Kasumi-1 (cell line): ENCODE results near the gene JUP.
"Not testable (repeated sequence)": the region's sequence is repeated elsewhere in the genome, so short reads cannot be mapped to it uniquely, and the experiment has no call there.

Experiments
- DNase-seq, 2 experiments: peaks; one replicate each; lab custom pipeline; 2025; lab: John Stamatoyannopoulos, UW

Gene JUP

GRCh38 chr17:41781404-41782110, 5.0 kb downstream of the JUP start:
- DNase-seq: no peak

DNA sequence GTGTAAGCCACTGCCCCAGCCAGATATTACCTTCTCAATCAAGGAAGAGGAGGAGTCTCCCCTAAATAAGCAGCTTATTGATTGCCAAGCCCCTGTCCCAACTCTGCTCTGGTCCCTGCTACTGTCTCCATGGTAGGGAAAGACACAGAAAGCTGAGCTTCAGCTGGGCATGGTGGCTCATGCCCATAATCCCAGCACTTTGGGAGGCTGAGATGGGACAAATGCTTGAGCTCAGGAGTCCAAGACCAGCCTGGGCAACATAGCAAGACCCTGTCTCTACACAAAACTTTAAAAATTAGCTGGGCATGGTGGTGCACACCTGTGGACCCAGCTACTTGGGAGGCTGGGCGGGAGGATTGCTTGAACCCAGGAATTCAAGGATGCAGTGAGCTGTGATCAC, 6.6 kb downstream of the JUP start:
- no peak for DNase-seq

DNA sequence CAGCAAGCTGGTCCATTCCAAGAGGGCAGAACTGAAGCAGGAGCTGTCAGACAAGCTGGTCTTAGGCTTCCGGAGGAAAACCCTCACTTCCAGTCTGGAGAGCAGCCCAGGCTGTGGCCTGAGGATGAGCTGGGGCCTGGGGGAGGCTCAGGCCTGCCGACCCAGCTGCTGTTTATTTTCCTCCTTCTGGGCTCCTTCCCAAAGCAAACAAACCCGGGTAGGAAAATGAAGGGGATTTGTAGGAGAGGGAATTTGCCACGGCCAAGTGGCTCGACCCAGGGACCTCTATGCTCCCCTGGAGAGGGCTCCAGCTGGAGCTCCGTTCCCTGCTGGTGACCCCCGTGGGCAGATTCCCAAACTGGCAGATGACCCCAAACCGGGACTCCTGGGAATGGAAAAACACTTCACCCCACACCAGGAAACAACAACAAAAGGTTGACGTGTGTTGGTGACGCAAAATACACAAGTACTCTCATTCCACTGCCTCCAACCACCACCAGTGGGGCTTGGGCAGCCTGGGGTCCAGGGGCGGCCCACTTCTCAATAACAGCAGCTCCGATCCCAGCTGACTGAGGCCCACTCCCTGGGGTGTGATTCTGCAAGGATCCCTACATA, 8.8 kb downstream of the JUP start:
- DNase-seq: peak; percentile 91 to 92

DNA sequence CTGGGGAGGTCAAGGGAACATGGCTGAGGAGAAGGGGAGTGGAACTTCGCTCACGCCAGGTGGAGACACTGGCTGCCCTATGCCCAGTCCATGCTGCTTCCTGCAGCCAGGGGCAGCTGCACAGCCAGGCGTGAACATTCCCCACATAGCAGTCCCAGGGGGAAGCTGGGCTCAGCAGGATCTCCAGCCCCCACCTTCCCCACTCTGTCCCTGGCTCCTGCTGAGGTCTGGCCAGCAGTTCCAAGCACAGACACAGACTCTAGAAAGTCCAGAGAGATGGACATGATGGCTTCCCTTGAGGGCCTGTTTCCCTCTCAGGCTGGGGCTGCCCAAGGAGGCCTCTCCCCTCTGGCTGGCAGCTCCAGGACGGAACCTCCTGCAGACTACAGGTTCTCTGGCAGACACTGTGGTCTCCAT, 9.3 kb downstream of the JUP start:
- DNase-seq: no peak

DNA sequence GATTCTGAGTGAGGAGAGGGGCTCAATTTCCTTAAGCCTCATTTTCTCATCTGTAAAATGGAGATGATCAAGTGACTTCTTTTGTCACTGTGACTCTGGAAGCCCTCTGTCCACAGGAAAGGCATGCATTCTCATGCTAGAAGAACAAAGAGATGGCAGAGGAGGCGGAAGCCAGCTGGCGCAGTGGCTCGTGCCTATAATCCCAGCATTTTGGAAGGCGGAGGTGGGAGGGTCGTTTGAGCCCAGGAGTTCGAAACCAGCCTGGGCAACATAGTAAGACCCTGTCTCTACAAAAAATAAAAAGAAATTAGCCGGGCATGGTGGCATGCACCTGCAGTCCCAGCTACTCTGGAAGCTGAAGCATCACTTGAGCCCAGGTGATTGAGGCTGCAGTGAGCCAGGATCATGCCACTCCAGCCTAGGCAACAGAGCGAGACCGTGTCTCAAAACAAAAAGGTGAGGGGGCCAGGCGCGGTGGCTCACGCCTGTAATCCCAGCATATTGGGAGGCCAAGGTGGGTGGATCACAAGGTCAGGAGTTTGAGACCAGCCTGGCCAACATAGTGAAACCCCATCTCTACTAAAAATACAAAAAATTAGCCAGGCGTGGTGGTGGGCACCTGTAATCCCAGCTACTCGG, 10.1 kb downstream of the JUP start:
- not testable (repeated sequence) for DNase-seq

DNA sequence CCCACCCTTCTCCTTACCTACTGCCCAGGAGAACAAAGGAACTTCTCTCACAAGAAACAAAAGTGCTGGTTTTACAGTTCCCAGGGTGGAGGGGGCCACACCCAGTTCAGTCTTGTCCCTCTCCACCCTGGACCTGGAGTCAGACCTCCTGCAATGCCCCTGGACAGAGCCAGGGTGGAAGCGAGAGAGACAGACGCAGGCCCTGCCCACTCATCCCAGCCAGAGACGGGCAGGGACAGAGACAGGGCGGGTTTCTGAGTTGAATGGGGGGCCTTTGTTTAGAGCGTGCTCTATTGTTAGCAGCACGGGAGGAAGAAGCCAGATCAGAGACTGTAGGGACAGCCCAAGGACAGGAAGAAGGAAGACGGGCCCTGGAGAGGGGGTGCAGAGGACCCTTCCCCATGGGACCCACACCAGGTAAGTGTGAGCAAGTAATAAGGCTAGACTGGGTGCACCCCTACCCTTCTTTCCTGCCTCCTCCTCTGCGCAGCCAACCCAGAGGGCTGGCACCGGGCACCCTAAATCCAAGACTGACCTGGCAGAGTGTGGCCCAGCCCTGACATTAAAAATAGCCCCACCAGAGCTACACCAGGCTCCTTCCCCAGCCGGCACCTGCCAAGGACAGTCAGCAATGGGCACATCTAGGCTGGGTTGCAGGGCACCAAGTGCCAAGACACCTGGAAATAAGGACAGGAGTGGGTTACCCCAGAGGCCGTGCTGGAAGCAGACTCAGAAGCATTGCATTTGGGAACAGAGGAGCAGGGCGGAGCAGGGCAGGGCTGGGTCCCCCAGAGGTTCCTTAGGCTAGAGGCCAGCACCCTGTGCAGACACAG, 10.9 kb downstream of the JUP start:
- DNase-seq: no peak

DNA sequence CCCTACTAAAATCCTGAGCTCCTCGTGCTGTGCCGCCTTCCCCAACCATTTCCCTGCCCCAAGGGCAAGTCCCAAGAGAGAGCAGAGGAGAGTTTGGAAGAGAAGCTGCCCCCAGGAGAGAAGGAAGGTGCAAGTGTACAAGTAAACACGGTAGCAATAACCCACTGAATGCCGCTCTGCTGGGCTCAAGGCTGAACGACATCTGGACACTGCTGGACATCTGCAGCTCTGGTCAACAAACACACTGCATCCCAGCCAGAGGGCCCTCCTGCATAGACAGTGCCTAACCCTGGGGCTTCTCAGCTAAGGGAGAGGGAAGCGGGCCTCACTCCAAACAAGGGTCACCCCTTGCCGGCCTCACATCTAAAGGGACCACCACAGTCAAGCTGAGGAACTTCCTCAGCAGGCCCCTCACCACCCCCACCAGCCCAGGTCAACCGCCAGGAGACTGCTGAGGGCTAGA, 12.7 kb downstream of the JUP start:
- DNase-seq: no peak

GRCh38 chr17:41773190-41773588, 13.3 kb downstream of the JUP start:
- DNase-seq: peak; percentile 20 to 27

GRCh38 chr17:41772586-41773189, 13.8 kb downstream of the JUP start:
- DNase-seq: no peak

DNA sequence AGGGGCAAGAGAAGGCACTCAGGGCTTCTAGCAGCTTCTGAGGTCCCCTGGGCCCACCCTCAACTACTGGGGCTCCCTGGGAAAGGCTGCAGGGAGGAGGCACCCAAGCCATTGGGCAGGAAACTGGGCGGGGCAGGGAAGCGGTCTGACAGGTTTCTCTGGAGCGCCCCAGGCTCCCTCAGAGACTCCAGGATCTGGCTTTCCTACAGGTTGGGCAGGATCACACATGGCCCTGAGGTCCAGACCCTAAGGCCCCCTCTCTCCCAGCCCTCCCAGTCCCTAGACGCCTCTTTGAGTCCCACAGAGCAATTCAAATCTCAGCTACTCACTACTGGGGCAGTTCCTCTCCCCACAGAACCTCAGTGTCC, 14.3 kb downstream of the JUP start:
- DNase-seq: no peak

DNA sequence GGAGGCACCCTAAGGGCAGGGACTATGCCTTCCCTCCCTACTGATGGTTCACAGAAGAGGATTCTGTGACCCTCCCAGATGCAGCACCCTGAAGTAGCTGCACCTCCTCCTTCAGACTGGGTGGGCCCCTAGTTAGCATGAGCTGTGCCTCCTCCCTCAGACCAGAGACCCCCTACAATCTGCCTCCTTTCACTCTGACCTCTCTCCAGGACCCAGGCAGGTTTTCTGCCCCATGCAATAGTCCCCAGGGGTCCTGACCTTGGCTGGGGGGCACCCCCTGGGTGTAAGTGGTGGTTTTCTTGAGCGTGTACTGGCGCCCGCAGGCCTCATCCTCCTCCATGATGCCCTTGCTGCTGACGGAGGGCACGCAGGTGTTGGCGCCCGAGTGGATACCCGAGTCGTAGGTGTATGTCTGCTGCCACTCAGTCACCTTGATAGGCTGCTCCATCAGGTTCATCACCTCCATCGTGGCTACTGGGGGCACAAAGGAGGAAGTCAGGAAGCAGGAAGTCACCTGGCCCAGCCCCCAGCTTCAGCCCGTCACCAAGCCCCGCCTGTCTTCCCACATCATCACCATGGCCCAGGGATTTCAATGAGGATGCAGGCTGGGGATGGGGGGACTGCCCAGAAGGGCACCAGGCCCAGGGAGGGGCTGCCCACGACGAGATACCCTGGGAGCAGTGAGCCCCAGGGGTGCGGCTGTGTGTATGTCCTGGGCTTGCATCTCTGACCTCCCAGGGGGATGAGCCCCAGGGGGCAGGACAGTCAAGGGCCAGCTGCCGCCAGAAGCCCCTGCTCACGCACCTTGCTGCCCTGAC, 14.9 kb downstream of the JUP start:
- DNase-seq: no peak

GRCh38 chr17:41769985-41770384, 16.5 kb downstream of the JUP start:
- no peak for DNase-seq

DNA sequence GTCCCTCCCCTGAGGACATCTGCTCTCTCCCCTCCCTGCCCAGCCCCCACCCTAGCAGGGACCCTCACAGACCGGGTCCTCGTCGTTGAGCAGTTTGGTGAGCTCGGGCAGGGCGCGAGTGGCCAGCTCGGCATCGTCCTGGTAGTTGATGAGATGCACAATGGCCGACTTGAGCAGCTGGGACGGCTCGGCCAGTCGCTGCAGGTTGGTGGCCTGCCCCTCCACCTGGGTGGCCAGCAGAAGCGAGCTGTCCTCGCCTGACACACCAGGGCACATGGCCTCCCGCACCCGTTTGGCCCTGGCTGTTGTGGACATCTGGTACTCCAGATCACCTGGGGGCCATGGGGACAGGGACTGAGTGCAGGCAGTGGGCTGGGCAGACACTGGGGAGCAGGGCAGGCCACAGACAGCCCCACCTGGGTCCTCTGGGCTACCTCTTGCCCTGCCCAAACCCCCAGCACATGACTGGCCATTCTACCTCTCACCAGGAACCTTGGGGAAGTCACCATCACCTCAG, 17.1 kb downstream of the JUP start:
- no peak for DNase-seq

GRCh38 chr17:41768682-41769288, 17.7 kb downstream of the JUP start:
- DNase-seq: no peak

DNA sequence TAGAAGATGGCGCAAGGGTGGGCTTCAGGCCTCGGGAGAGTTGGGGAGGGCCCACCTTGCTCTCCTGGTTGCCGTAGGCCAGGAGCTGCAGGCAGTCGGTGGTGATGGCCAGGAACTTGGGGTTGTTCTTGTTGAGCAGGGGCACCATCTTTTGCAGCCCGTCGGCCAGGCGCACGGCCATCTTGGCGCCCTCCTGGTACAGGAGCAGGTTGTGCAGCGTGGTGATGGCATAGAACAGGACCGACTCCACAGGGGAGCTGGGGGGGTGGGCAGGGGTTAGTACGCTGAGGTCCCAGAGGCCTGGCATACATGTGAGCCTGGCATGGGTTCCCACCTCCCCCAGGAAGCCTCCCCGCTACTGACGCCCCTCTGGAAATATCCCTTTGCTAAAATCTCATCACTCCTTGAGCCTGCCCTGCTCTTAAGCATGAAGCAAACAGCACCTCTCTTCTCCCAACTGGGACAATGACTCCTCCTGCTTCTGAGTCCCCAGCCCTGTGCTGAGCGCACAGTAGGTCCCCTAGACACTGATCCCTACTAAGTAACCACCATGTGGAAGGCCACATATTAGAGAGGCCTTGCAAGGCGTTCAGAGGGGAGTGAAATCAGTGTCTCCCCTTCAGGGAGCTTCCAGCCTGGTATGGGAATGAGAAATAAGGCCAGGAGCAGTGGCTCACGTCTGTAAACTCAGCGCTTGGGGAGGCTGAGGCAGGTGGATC, 19.0 kb downstream of the JUP start:
- DNase-seq: no peak

DNA sequence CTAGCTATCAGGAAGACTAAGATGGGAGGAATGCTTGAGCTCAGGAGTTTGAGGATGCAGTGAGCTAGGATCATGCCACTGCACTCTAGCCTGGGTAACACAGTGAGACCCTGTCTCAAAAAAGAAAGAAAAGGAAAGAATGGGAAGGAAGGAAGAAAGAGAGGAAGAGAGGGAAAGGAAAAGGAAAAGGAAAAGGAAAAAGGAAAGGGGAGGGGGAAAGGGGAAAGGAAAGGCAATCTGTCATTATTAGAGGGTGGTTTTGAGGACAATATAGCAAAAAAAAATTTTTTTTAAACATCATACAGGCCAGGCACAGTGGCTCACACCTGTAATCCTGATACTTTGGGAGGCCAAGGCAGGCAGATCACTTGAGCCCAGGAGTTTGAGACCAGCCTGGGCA, 20.4 kb downstream of the JUP start:
- no peak for DNase-seq

DNA sequence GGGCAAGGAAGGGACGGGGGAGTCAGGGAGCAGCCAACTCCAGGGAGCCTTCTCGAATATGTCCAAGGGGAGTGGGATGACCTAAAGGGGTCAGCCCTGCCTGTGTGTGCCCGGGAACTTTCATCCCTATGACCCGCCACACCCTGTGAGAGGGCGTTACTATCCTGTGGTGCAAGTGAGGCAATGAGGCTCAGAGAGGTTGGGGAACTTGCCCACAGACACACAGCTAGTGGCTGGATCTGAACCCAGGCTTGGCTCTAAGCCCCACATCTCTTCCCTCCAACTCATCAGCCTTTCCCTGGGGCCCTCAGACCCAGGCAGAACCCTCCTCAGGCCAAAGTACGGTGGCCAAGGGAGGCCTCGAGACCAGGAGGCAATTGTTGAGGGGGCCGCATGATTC, 23.2 kb downstream of the JUP start:
- DNase-seq: no peak

DNA sequence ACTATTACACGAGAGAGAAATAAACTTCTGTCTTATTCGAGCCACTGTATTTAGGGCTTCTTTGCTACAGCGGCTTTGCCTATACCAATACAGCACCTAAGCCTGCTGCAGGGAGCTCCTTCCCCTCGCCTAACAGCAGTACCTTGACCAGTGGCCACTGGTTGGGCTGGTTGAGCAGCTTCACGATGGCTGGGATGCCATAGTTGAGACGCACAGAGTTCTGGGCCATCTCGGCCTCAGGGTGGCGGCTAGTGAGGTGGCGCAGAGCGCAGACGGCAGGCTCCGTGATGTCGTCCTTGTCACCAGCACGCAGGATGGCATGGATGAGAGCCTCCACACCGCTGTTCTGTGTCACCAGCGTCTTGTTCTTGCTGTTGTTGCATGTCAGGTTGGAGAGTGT, 23.7 kb downstream of the JUP start:
- DNase-seq: no peak

- no peak for DNase-seq
Measured at GRCh38 chr17:41762391-41762790, 24.1 kb downstream of the JUP start.

GRCh38 chr17:41760878-41761277, 25.6 kb downstream of the JUP start:
- no peak for DNase-seq
